ENCODE data around the gene ARL15. TPM values are rescaled to one million over a fixed set of nuclear protein-coding genes. Genes with fewer than 3 reads are reported as not detected.
"Not testable (repeated sequence)": the region's sequence is repeated elsewhere in the genome, so short reads cannot be mapped to it uniquely, and the experiment has no call there.

ARL15 gene
- total RNA-seq: 42.3 TPM

DNA sequence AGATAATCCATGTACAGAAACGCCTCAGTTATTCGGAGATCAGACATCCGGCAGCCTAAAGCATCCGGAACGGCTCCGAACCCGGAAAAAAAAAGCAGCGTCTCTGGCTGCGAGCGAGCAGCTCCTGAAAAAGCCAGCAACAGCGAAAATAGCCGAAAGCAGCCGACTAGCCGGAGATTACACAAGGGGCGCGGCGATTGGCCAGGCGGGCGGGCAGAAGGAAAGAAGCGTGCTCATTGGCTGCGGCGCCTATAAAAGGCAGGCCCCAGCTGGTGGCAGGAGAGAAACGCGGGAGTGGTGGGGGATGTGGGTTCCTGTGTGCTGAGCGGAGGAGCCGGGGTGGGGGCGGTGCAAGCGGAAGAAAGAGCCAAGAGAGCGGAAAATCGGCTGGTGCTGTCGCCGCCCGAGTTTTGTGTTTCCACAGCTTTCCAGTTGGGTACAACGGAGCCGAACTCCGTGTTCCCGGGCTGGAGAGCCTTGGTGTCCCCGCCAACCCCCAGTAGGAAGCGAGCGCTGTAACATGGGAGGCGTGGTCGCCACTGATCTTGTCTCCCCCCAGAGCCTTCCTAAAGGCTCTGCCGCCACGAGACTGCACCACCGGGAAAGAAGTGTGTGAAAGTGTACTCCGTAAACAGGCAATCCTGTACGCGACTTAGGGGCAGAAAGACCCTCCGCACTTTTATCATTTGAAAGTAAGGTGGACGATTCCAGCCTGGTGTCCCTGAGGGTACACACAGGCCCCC, at the start of gene ARL15:
ARL15 (minus strand) TSS at position 141 of the 743 bp plus-strand sequence.
- Histone ChIP-seq H3K36me3 (ENCODE audit: control insufficient read depth in 3 of 3, insufficient read depth in 3 of 3, low read length in 3 of 3) (no peaks in the 10 kb centered on the region), H3K9ac (ENCODE audit: low read depth in 1 of 3, low read length in 3 of 3) (peak within 1 kb of the TSS; percentile 93 to 94 (median 94)), H3K27me3 (ENCODE audit: control insufficient read depth in 3 of 3, insufficient read depth in 3 of 3, low read length in 3 of 3) (no peaks in the 10 kb centered on the region), H3K27ac (ENCODE audit: low read depth, low read length) (peak within 1 kb of the TSS; percentile 74), H3K4me1 (ENCODE audit: control insufficient read depth in 3 of 3, insufficient read depth in 3 of 3, low read length in 3 of 3) (peaks cover 10 to 15% (median 14%) of the 10 kb centered on the region in 3 donors), H3K9me3 (ENCODE audit: control insufficient read depth in 3 of 3, low read length in 3 of 3) (no peaks in the 10 kb centered on the region), H3K4me3 (ENCODE audit: low read length in 3 of 3) (peak within 1 kb of the TSS; percentile 92 to 97 (median 94))

DNA sequence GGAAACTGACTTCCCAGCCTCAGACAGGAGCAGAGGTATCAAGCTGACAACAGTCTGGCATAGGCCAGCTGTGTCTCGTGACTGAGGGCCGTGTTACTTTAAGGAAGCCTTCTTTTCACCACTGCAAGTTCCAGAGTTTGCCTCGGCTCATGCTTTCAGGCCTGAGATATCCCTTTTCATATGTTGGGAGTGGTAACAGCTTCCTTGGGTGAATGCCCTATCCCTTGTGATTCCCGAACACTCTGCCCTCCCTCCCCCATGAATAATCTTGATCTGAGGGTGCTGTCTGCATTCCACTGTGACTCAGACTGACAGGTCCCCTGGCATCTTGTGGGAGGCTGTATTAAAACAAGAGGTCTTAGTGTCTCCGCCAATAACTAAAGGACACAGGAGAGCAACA, 49.7 kb upstream of the ARL15 start:
- Histone ChIP-seq H3K27me3 (ENCODE audit: control insufficient read depth in 3 of 3, insufficient read depth in 3 of 3, low read length in 3 of 3) (no peaks in the 10 kb centered on the region), H3K9me3 (ENCODE audit: control insufficient read depth in 3 of 3, low read length in 3 of 3) (no peaks in the 10 kb centered on the region), H3K27ac (ENCODE audit: low read depth, low read length) (no peak overlapping the region), H3K9ac (ENCODE audit: low read depth in 1 of 3, low read length in 3 of 3) (no peak overlapping the region), H3K4me1 (ENCODE audit: control insufficient read depth in 3 of 3, insufficient read depth in 3 of 3, low read length in 3 of 3) (peaks cover 0 to 2% (median 0%) of the 10 kb centered on the region in 3 donors), H3K36me3 (ENCODE audit: control insufficient read depth in 3 of 3, insufficient read depth in 3 of 3, low read length in 3 of 3) (no peaks in the 10 kb centered on the region), H3K4me3 (ENCODE audit: low read length in 3 of 3) (no peak overlapping the region)

DNA sequence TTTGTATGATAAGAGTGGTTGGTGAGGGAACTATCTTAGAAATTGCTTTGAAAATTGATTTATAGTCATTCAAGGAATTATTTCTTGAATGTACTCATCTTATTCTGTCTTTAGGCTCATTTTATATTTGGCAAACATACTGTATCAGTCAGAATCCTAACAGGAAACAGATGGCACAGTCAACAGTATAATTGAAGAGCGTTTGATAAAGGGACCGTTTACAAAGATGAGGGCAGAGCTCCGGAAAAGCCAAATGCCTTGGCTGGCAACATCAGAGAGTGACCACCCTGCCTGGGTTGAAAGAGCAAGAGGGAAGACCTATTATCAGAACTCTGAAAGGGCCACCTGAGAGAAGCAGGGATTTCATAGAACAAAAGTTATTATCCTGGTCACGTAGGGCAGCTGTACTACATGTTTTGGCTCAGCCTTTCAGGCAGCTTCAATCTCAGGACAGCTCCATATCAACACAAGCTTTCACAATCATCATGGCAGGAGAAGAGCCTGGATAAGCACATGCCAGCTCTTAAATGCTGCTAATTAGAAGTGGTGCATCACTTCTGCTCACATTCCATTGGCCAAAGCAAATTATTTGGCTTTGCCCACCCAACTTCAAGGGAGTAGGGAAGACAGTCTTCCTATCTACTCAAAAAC, 47.2 kb upstream of the ARL15 start:
- Histone ChIP-seq H3K4me3 (ENCODE audit: low read length in 3 of 3) (no peak overlapping the region), H3K9ac (ENCODE audit: low read depth in 1 of 3, low read length in 3 of 3) (no peak overlapping the region), H3K4me1 (ENCODE audit: control insufficient read depth in 3 of 3, insufficient read depth in 3 of 3, low read length in 3 of 3) (peaks cover 0 to 2% (median 0%) of the 10 kb centered on the region in 3 donors), H3K9me3 (ENCODE audit: control insufficient read depth in 3 of 3, low read length in 3 of 3) (no peaks in the 10 kb centered on the region), H3K27ac (ENCODE audit: low read depth, low read length) (no peak overlapping the region), H3K27me3 (ENCODE audit: control insufficient read depth in 3 of 3, insufficient read depth in 3 of 3, low read length in 3 of 3) (no peaks in the 10 kb centered on the region), H3K36me3 (ENCODE audit: control insufficient read depth in 3 of 3, insufficient read depth in 3 of 3, low read length in 3 of 3) (no peaks in the 10 kb centered on the region)

DNA sequence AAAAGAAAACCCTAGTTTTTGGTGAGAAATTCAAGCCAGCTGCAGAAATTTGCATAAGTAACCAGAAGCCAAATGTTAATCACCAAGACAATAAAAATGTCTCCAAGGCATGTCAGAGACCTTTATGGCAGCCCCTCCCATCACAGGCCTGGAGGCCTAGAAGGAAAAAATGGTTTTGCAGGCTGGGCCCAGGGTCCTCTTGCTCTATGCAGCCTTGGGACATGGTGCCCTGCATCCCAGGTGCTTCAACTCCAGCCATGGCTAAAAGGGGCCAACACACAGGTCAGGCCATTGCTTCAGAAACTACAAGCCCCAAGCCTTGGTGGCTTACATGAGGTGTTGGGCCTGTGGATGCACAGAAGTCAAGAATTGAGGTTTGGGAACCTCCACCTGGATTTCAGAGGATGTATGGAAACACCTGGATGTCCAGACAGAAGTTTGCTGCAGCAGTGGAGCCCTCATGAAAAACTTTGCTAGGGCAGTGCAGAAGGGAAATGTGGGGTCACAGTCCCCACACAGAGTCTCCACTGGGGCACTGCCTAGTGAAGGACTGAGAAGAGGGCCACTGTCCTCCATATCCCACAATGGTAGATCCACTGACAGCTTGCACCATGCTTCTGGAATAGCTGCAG, 43.7 kb upstream of the ARL15 start:
- not testable (repeated sequence) for H3K36me3 ChIP-seq (ENCODE audit: control insufficient read depth in 3 of 3, insufficient read depth in 3 of 3, low read length in 3 of 3); H3K9ac ChIP-seq (ENCODE audit: low read depth in 1 of 3, low read length in 3 of 3); H3K4me1 ChIP-seq (ENCODE audit: control insufficient read depth in 3 of 3, insufficient read depth in 3 of 3, low read length in 3 of 3); H3K4me3 ChIP-seq (ENCODE audit: low read length in 3 of 3); H3K27me3 ChIP-seq (ENCODE audit: control insufficient read depth in 3 of 3, insufficient read depth in 3 of 3, low read length in 3 of 3); H3K27ac ChIP-seq (ENCODE audit: low read depth, low read length); H3K9me3 ChIP-seq (ENCODE audit: control insufficient read depth in 3 of 3, low read length in 3 of 3)

DNA sequence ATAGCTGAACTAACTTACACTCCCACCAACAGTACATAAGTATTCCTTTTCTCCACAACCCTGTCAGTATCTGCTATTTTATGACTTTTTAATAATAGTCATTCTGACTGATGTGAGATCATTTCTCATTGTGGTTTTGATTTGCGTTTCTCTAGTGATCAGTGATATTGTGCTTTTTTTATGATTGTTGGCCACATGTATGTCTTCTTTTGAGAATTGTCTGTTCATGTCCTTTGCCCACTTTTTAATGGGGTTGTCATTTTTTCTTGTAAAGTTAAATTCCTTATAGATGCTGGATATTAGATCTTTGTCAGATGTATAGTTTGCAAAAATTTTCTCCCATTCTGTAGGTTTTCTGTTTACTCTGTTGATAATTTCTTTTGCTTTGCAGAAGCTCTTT, 42.2 kb upstream of the ARL15 start:
- not testable (repeated sequence) for H3K27me3 ChIP-seq (ENCODE audit: control insufficient read depth in 3 of 3, insufficient read depth in 3 of 3, low read length in 3 of 3); H3K27ac ChIP-seq (ENCODE audit: low read depth, low read length); H3K4me3 ChIP-seq (ENCODE audit: low read length in 3 of 3); H3K9ac ChIP-seq (ENCODE audit: low read depth in 1 of 3, low read length in 3 of 3); H3K36me3 ChIP-seq (ENCODE audit: control insufficient read depth in 3 of 3, insufficient read depth in 3 of 3, low read length in 3 of 3); H3K4me1 ChIP-seq (ENCODE audit: control insufficient read depth in 3 of 3, insufficient read depth in 3 of 3, low read length in 3 of 3); H3K9me3 ChIP-seq (ENCODE audit: control insufficient read depth in 3 of 3, low read length in 3 of 3)

DNA sequence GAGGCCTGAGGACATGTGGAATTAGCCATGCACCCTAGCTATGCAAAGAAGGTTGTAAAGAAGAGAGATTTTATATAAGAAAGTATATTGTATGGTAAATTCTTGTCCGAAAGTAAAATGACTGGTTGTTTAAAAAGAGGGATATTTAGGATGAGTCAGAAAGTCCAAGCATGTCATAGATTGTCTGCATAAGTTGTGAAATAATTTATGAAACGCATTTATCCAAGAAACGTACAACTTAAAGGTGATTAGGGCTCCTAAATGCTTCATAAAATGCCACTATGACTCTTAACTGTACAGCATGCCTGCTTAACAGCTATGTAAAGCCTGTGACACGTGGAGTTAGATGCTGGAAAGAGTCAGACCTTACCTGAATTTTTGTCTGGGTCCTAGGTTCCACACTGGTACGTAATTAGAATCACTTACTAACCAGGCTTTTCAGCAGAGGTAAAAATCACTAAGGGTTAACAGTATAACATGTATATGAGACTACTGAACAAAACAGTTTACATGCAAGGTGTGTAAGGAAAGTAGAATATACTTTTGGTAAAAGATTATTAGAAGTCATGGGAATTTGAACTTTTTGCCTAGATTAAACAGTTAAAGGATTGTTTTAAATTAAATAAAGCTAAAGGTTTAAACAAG, 37.0 kb upstream of the ARL15 start:
- H3K9me3 ChIP-seq (ENCODE audit: control insufficient read depth in 3 of 3, low read length in 3 of 3): no peaks in the 10 kb centered on the region
- no peaks in the 10 kb centered on the region for H3K4me1 ChIP-seq (ENCODE audit: control insufficient read depth in 3 of 3, insufficient read depth in 3 of 3, low read length in 3 of 3)
- no peak overlapping the region for H3K9ac ChIP-seq (ENCODE audit: low read depth in 1 of 3, low read length in 3 of 3)
- H3K4me3 ChIP-seq (ENCODE audit: low read length in 3 of 3): no peak overlapping the region
- no peaks in the 10 kb centered on the region for H3K36me3 ChIP-seq (ENCODE audit: control insufficient read depth in 3 of 3, insufficient read depth in 3 of 3, low read length in 3 of 3)
- H3K27me3 ChIP-seq (ENCODE audit: control insufficient read depth in 3 of 3, insufficient read depth in 3 of 3, low read length in 3 of 3): no peaks in the 10 kb centered on the region
- no peak overlapping the region for H3K27ac ChIP-seq (ENCODE audit: low read depth, low read length)

DNA sequence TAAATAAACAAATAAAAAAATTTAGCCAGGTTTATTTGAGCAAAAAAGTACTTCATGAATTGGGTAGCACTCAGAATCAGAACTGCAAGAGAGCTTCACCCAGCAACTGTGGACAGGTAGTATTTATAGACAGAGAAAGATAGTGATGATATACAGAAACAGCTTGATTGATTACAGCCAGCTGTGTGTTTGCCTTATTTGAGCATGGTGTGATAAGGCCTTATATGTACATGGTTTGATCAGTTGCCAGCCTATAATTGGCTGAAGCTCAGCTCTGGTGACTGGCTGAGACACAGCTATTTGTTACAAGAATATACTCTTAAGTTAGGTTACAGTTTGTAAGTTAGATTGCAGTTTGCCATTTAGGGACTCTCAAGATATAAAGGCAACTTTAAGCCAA, 34.3 kb upstream of the ARL15 start:
- Histone ChIP-seq H3K4me1 (ENCODE audit: control insufficient read depth in 3 of 3, insufficient read depth in 3 of 3, low read length in 3 of 3) (no peaks in the 10 kb centered on the region), H3K9me3 (ENCODE audit: control insufficient read depth in 3 of 3, low read length in 3 of 3) (no peaks in the 10 kb centered on the region), H3K9ac (ENCODE audit: low read depth in 1 of 3, low read length in 3 of 3) (no peak overlapping the region), H3K4me3 (ENCODE audit: low read length in 3 of 3) (no peak overlapping the region), H3K36me3 (ENCODE audit: control insufficient read depth in 3 of 3, insufficient read depth in 3 of 3, low read length in 3 of 3) (no peaks in the 10 kb centered on the region), H3K27ac (ENCODE audit: low read depth, low read length) (no peak overlapping the region), H3K27me3 (ENCODE audit: control insufficient read depth in 3 of 3, insufficient read depth in 3 of 3, low read length in 3 of 3) (no peaks in the 10 kb centered on the region)

DNA sequence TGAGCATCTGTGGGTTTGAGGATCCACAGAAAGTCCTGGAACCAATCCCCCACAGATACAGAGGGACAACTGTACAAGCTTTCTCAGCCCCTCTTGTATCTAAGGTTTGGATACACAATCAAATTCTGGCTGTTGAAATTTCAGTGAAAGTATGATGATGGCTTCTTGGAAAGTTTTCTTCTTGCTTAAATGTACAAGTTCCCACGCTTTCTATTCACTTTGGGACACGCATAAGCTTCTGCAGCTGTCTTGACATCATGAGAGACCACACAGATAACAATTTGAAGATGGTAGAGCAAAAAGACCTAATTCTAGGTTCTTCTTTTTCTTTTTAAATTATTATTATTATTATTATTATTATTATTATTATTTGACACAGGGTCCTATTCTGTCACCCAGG, 31.6 kb upstream of the ARL15 start:
- no peaks in the 10 kb centered on the region for H3K9me3 ChIP-seq (ENCODE audit: control insufficient read depth in 3 of 3, low read length in 3 of 3)
- no peak overlapping the region for H3K27ac ChIP-seq (ENCODE audit: low read depth, low read length)
- H3K9ac ChIP-seq (ENCODE audit: low read depth in 1 of 3, low read length in 3 of 3): no peak overlapping the region
- no peak overlapping the region for H3K4me3 ChIP-seq (ENCODE audit: low read length in 3 of 3)
- H3K4me1 ChIP-seq (ENCODE audit: control insufficient read depth in 3 of 3, insufficient read depth in 3 of 3, low read length in 3 of 3): no peaks in the 10 kb centered on the region
- H3K27me3 ChIP-seq (ENCODE audit: control insufficient read depth in 3 of 3, insufficient read depth in 3 of 3, low read length in 3 of 3): no peaks in the 10 kb centered on the region
- no peaks in the 10 kb centered on the region for H3K36me3 ChIP-seq (ENCODE audit: control insufficient read depth in 3 of 3, insufficient read depth in 3 of 3, low read length in 3 of 3)

DNA sequence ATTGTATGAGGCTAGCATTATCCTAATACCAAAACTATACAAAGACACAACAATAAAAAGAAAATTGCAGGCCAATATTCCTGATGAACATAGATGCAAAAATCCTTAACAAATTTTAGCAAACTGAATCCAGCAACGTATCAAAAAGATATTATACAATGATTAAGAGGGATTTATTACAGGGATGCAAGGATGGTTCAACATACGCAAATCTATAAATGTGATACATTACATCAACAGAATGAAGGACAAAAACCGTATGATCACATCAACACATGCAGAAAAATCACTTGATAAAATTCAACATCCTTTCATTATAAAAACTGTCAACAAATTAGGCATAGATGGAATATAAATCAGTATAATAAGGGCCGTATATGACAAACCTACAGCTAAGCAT, 27.1 kb upstream of the ARL15 start:
- H3K27ac ChIP-seq (ENCODE audit: low read depth, low read length): no peak overlapping the region
- no peak overlapping the region for H3K4me3 ChIP-seq (ENCODE audit: low read length in 3 of 3)
- no peaks in the 10 kb centered on the region for H3K27me3 ChIP-seq (ENCODE audit: control insufficient read depth in 3 of 3, insufficient read depth in 3 of 3, low read length in 3 of 3)
- H3K4me1 ChIP-seq (ENCODE audit: control insufficient read depth in 3 of 3, insufficient read depth in 3 of 3, low read length in 3 of 3): no peaks in the 10 kb centered on the region
- H3K36me3 ChIP-seq (ENCODE audit: control insufficient read depth in 3 of 3, insufficient read depth in 3 of 3, low read length in 3 of 3): no peaks in the 10 kb centered on the region
- no peaks in the 10 kb centered on the region for H3K9me3 ChIP-seq (ENCODE audit: control insufficient read depth in 3 of 3, low read length in 3 of 3)
- no peak overlapping the region for H3K9ac ChIP-seq (ENCODE audit: low read depth in 1 of 3, low read length in 3 of 3)

DNA sequence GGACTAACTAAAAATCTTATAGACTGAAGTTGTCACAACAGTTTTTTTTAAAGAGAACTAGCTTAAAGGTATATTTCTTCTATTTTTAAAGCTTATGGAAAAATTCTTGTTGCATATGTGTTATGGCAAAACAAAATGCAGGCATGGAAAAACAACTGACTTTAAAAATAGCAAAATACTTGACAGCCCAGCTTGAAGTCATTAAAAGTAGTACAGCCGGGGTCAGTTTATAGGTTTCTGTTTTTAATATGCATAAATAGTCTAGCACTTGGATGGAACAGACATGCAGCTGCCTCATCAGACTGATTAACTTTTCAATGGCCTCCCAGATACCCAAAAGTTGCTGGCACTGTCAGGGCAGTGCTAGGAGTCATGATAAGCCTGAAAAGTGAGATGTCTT, 22.3 kb upstream of the ARL15 start:
- Histone ChIP-seq H3K27me3 (ENCODE audit: control insufficient read depth in 3 of 3, insufficient read depth in 3 of 3, low read length in 3 of 3) (no peaks in the 10 kb centered on the region), H3K4me1 (ENCODE audit: control insufficient read depth in 3 of 3, insufficient read depth in 3 of 3, low read length in 3 of 3) (no peaks in the 10 kb centered on the region), H3K4me3 (ENCODE audit: low read length in 3 of 3) (no peak overlapping the region), H3K27ac (ENCODE audit: low read depth, low read length) (no peak overlapping the region), H3K9ac (ENCODE audit: low read depth in 1 of 3, low read length in 3 of 3) (no peak overlapping the region), H3K36me3 (ENCODE audit: control insufficient read depth in 3 of 3, insufficient read depth in 3 of 3, low read length in 3 of 3) (no peaks in the 10 kb centered on the region), H3K9me3 (ENCODE audit: control insufficient read depth in 3 of 3, low read length in 3 of 3) (no peaks in the 10 kb centered on the region)

Data from skeletal muscle tissue (tissue), 4 donors.